Prostate gland (tissue), 2 donors: ENCODE measurements around the gene GHR.

Experiments used
- CTCF ChIP-seq, 4 experiments: fragments of 200-600 bp in 2 of 4; fragments of 450-650 bp in 2 of 4; sonication (generic) in 2 of 4; IDR thresholded peaks; 1 replicate in 3 of 4; 2 replicates in 1 of 4; pipeline ENCODE4 v1.5.1; 2016 to 2019; ENCODE audit warnings: antibody characterized with exemption in 4 of 4, mild to moderate bottlenecking in 2 of 4, moderate library complexity in 2 of 4
- POLR2A ChIP-seq: fragments of 450-650 bp; IDR thresholded peaks from one replicate; pipeline ENCODE4 v1.6.1; 2016; ENCODE audit warnings: antibody characterized with exemption, mild to moderate bottlenecking
- POLR2AphosphoS5 ChIP-seq: sonication (generic); formaldehyde crosslinking; IDR thresholded peaks from one replicate; pipeline ENCODE4 v1.6.1; 2017; ENCODE audit warnings: antibody characterized with exemption

DNA sequence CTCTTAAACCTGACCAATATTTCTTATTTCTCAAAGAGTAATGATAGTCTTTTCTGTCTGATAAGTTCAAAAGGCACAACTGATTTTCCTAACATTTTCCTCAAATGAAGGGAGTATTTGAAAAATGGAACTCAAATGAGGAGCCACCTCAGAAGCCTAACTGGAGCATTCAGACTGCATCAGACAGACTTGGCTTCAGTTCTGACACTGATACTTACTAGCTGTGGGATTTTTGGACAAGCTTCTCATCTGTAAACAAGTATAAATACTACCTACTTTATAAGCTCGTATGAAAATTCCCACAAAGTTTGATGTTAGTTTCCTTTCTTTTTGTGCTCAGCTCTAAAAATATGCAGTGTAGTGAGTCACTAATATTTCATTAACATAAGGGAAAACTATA is 225.7 kb downstream of the GHR start:
- TF ChIP-seq CTCF (IDR thresholded peaks at IDR 0.05) = no peak
- no peak for TF ChIP-seq POLR2A
- no peak for TF ChIP-seq POLR2AphosphoS5
